ENCODE data around the gene NHLRC4.

- TF ChIP-seq POLR2A (IDR thresholded peaks at IDR 0.05) (no peak), CTCF (IDR thresholded peaks at IDR 0.05) (no peak)
Measured at GRCh38 chr16:580141-580945, 13.5 kb downstream of the NHLRC4 start.
